Measurements from ENCODE around the gene EMP3. TPM values are rescaled to one million over a fixed set of nuclear protein-coding genes. Genes with fewer than 3 reads are reported as not detected.
A peak's percentile ranks its signal among the peaks of the same experiment; 100 is the strongest.

The EMP3 gene
- total and polyA plus RNA-seq, 9 of the 15 experiments (the other 6 are each of a cell fraction or from before 2014, with no cell fraction given) = 123 to 386 (median 296) TPM

GRCh38 chr19:48325265-48325910 lies at the start of gene EMP3 (continued):
- no peak for TF ChIP-seq REST (IDR thresholded peaks at IDR 0.05; ENCODE audit: borderline replicate concordance)
- TF ChIP-seq REST (CRISPR knock-in tag; IDR thresholded peaks at IDR 0.05; ENCODE audit: low read depth) = no peak
- peak; percentile 39; the same call in 1 of the 2 replicates for TF ChIP-seq KLF1 (tag; IDR thresholded peaks at IDR 0.05)
- TF ChIP-seq ZNF699 (CRISPR knock-in tag; IDR thresholded peaks at IDR 0.05; ENCODE audit: insufficient replicate concordance) = no peak
- no peak for TF ChIP-seq ZSCAN32 (CRISPR knock-in tag; IDR thresholded peaks at IDR 0.05)
- TF ChIP-seq ZNF57 (CRISPR knock-in tag; IDR thresholded peaks at IDR 0.05) = no peak
- peak; percentile 54; the same call in 1 of the 2 replicates for TF ChIP-seq PHF8 (IDR thresholded peaks at IDR 0.05; ENCODE audit: borderline replicate concordance, low read length)
- TF ChIP-seq XRCC3 (IDR thresholded peaks at IDR 0.05) = no peak
- TF ChIP-seq RBM22 (IDR thresholded peaks at IDR 0.05; ENCODE audit: low read depth, low read length, poor library complexity, severe bottlenecking) = no peak
- TF ChIP-seq U2AF1 (optimal IDR thresholded peaks at IDR 0.05; ENCODE audit: low read depth, low read length) = no peak
- no peak for TF ChIP-seq ETV6 (IDR thresholded peaks at IDR 0.05; ENCODE audit: borderline replicate concordance in 1 of 2, low read depth in 2 of 2, low read length in 1 of 2)
- no peak for TF ChIP-seq ETV6 (CRISPR knock-in tag; IDR thresholded peaks at IDR 0.05; ENCODE audit: borderline replicate concordance)
- TF ChIP-seq HMG20B (CRISPR knock-in tag; IDR thresholded peaks at IDR 0.05) = no peak
- TF ChIP-seq MBD1 (CRISPR knock-in tag; IDR thresholded peaks at IDR 0.05) = no peak
- TF ChIP-seq DPF2 (IDR thresholded peaks at IDR 0.05) = peak; percentile 77
- no peak for TF ChIP-seq SMAD3 (CRISPR knock-in tag; conservative IDR thresholded peaks at IDR 0.05)
- no peak for TF ChIP-seq FOXA1 (IDR thresholded peaks at IDR 0.05; ENCODE audit: borderline replicate concordance)
- no peak for TF ChIP-seq CTCF (IDR thresholded peaks at IDR 0.05 in 2 of 3, conservative IDR thresholded peaks at IDR 0.05 in 1 of 3; ENCODE audit: insufficient read depth in 2 of 3, low read depth in 1 of 3, low read length in 3 of 3)

Data from K562 (cell line).